ENCODE results near the gene HAO1.

HAO1 gene

DNA sequence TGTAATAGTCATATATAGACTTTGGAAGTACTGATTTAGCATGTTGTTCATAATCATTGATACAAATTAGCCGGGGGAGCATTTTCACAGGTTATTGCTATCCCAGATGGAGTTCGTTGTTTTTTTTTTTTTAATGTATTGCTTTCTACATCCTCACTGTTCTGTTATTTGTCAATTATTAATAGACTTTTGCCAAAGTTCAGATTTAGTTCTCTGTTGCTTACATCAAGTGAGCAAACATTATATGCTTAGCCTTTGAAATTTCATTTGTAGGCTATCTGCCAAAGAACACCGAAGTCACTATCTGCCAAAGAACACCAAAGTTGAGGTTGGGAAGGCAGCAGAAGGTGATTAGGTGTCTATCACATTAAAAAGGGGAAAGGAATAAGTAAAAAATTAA lies at the start of gene HAO1:
HAO1 (minus strand) TSS at position 118 of the 400 bp plus-strand sequence; CDS start at position 82, 36 bp downstream.
- no peak for TF ChIP-seq GATA2 (IDR thresholded peaks at IDR 0.05; ENCODE audit: low read depth, low read length)
- no peak for TF ChIP-seq GATA3 (IDR thresholded peaks at IDR 0.05; ENCODE audit: low read depth, low read length)

DNA sequence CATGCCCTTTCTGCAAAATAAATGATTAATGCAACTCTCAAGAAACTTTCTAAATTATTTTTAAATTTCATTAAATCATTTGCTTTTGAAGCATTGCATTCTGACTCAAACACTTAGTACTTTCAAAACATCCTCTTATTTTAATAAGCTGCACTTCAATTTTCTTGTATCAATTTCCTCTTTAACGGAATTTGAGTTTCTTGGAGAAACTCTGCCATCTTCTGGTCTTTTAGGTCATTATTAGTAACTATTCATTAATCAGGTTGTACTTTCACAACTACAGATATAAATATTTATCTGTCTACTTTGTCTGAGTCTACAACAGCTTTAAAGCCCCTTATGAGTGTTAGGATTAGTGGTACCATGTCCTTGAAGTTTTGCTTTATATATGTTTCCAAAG lies 49.1 kb upstream of the HAO1 start:
- TF ChIP-seq GATA3 (IDR thresholded peaks at IDR 0.05; ENCODE audit: low read depth, low read length) = no peak
- no peak for TF ChIP-seq GATA2 (IDR thresholded peaks at IDR 0.05; ENCODE audit: low read depth, low read length)

DNA sequence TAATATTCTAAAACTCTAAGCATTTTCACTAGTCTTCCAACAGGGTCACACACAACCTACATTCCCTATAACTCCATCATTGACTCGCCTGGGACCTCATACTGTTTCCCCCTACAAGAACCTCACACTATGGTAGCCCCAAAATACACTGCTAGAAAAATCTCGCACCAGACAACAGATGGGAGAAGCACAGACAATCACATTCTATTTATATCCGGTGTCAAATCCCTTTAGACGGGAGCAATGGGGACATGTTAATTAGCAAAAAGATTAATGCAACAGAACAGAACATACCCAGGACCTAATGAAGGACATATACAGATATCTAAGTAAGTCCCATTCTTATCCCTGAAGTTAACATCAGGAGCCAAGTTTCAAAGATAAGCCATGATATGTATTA lies 45.7 kb upstream of the HAO1 start:
- no peak for TF ChIP-seq GATA2 (IDR thresholded peaks at IDR 0.05; ENCODE audit: low read depth, low read length)
- TF ChIP-seq GATA3 (IDR thresholded peaks at IDR 0.05; ENCODE audit: low read depth, low read length) = no peak

DNA sequence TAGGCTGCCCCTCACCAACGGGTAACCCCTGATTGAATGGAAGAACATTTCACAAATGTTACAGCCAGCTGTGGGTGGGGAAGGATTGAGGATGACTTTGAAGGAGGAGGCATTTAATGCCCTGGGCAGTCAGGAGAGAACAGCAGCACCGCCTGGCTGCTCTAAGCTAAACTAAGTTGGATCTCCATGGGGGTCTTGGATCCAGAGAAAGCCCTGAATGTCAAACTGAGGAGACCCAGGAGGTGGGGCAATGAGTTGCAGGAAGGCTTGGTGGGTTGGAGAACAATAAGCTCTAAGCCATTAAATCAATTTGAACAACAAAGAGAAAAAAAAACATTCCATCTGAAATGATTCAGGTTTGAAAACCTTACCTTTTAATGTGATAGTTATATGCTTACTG lies 43.9 kb upstream of the HAO1 start:
- no peak for TF ChIP-seq GATA2 (IDR thresholded peaks at IDR 0.05; ENCODE audit: low read depth, low read length)
- no peak for TF ChIP-seq GATA3 (IDR thresholded peaks at IDR 0.05; ENCODE audit: low read depth, low read length)

DNA sequence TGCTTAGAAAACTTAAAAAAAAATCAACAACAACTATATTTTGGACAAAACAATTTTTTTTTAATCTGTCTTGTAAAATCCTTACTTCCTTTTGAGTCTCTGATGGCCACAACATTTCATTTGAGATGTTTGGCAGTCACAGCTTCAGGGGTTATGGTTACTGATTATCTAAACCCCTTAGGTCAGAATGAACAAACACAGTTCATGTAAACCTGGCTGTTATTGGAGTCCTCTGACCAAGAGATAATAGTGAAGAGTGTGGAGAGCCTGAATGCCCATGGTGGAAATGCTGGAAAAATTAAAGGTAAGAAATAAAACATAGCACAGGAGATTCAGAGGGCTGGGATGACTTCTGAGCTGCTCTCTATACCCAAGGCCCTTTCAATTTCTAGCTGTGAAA lies 41.1 kb upstream of the HAO1 start:
- TF ChIP-seq GATA2 (IDR thresholded peaks at IDR 0.05; ENCODE audit: low read depth, low read length) = no peak
- TF ChIP-seq GATA3 (IDR thresholded peaks at IDR 0.05; ENCODE audit: low read depth, low read length) = no peak

DNA sequence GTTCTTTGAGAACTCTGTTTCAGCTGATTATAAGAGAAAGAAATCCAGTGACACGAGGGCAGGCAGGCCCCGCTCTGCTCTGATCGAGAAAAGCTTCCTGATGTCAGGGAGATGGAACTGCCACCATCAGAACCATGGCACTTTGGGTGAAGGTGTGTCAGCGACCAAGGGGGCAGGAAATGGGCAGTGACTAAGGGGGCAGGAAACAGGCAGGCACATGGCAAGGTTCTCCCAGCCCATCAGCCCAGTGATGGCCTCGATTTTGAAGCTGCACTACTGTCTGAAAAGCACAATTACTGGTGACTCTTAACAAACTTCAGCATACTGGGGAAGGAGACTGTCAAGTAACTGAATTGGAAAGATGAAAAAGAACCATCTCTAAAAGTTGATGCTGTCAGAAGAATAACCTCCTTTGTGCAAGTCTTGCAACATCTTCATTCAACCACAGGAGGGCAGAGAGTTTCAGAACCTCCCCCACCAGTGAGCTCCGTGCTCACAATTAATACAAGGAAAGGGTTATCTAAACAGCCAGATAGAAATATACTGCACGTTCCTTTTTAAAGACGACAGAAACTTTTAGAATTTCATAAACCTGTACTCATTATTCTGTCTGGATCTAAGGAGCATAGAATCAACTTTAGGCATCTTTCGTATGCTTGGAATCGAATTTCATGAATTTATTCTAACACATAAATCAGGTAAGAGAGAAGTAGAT lies 40.2 kb upstream of the HAO1 start:
- no peak for TF ChIP-seq GATA3 (IDR thresholded peaks at IDR 0.05; ENCODE audit: low read depth, low read length)
- no peak for TF ChIP-seq GATA2 (IDR thresholded peaks at IDR 0.05; ENCODE audit: low read depth, low read length)

DNA sequence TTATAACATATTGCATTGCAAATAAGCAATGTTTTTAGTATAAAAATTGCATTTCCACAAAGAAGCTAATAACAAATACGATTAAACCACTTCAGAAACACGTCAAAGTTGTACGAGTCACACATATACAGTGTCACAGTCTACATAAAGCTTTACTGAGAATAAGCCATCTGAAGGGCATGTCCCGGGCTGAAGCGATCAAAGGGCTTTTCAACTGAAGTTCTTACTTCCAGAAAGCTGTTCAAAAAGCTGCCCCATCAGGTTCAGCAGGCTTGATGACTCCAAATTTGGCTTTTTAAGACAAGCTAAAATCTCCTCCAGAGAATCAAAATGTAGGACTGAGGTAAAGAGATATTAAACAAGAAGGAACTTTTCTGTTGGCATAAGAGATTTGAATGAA lies 37.5 kb upstream of the HAO1 start:
- no peak for TF ChIP-seq GATA3 (IDR thresholded peaks at IDR 0.05; ENCODE audit: low read depth, low read length)
- TF ChIP-seq GATA2 (IDR thresholded peaks at IDR 0.05; ENCODE audit: low read depth, low read length) = no peak

DNA sequence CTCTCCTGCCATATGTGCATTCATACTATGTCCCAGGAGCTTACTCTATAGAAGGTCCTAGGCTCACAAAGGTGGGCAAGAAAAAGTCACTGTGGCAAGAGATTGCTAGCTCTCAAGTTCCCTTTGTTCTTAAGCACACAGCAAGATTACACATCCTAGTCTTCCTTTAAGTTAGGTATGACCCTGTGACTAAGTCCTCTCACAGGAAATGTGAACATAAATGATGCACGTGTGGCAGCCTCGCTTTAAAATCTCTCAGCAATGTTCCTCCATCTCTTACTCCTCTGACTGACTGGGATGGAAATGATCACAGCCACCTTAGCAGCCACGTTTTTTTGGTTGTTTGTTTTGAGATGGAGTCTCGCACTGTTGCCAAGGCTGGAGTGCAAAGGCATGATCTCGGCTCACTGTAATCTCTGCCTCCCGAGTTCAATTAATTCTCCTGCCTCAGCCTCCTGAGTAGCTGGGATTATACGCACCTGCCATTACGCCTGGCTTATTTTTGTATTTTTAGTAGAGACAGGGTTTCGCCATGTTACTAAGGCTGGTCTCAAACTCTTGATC lies 35.7 kb upstream of the HAO1 start:
- no peak for TF ChIP-seq GATA3 (IDR thresholded peaks at IDR 0.05; ENCODE audit: low read depth, low read length)
- no peak for TF ChIP-seq GATA2 (IDR thresholded peaks at IDR 0.05; ENCODE audit: low read depth, low read length)

DNA sequence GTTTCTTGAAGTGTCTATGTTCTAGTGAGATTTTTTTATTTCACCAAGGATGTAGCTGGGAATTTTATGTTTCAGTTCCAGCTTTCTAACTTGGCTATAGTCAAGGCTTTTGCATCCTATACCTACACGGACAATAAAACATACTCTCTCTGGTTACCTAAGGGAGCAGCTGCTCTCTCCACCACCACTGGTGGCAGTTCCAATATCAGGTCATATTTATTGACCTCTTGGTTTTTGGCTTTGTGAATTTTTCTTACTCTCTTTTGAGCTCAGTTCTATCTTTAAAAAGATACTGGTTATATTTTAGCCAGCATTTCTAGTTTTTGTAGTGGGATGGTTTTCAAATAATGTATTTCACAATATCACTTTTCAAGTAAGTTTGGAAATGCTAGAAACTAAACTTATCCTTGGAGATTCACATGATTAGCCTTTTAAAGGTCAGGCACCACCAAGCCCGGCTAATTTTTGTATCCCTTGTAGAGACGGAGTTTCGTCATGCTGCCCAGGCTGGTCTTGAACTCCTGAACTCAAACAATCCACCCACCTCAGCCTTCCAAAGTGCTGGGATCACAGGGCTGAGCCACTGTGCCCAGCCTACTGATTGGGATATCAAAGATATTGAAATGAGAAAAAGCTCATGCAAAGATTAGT lies 34.7 kb upstream of the HAO1 start:
- TF ChIP-seq GATA2 (IDR thresholded peaks at IDR 0.05; ENCODE audit: low read depth, low read length) (no peak), GATA3 (IDR thresholded peaks at IDR 0.05; ENCODE audit: low read depth, low read length) (no peak)

DNA sequence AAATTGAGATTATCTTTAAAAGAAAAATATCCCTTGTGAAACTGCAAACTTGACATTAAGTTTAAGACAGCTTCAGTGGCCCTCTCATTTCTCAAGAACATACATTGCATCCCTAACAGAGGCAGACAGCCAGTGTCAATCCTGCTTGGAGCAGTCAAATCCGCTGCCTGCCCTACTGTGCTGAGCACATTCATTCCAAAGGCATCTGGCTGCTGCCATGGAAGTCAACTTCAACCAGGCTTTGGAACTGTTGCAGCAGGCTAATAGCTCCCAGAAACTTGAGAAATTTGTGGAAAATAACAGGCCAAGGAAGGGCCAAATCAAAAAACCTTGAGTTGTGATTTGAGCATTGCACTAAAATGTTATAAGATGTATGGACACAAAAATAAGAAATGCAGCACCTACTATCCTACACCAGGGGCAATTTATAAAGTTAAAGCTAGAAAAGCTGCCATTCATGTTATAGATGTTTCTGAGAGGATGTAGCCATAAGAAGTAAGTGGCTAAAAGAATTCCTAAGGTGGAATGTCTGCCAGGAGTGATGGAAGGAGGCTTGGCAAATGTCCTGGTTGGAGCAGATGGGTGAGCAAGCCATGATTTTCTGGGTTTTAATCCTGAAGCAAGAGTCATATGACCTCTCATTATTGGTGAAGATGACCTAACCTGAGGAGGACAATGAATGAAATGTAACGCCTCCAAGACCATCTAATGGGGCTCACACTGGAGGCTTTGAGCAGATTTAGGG lies 31.4 kb upstream of the HAO1 start:
- TF ChIP-seq GATA2 (IDR thresholded peaks at IDR 0.05; ENCODE audit: low read depth, low read length) (no peak), GATA3 (IDR thresholded peaks at IDR 0.05; ENCODE audit: low read depth, low read length) (no peak)

DNA sequence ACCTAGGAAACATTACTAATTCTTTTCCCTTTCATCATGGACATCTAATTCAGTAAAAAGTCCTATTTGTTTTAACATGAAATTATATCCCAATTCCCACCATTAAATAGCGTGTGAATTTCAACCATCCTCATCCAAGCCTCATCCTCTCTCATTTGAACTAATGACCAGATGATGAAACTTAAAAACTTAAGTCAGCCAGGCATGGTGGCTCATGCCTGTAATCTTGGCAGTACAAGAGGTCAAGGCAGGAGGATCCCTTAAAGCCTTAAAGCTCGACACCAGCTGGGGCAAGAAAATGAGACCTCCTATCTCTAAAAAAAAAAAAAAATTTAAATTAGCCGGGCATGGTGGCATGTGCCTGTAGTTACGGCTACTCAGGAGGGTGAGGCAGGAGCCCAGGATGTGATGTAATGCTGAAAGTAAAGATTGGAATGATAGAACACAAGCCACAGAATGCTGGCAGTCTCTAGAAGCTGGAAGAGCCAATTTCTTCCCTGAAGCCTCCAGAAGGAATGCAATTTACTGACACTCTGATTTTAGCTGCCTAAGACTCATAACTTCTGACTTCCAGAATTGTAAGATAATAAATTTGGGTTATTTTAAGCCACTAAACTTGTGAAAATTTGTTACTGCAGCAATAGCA lies 27.1 kb upstream of the HAO1 start:
- TF ChIP-seq GATA2 (IDR thresholded peaks at IDR 0.05; ENCODE audit: low read depth, low read length) (no peak), GATA3 (IDR thresholded peaks at IDR 0.05; ENCODE audit: low read depth, low read length) (no peak)

DNA sequence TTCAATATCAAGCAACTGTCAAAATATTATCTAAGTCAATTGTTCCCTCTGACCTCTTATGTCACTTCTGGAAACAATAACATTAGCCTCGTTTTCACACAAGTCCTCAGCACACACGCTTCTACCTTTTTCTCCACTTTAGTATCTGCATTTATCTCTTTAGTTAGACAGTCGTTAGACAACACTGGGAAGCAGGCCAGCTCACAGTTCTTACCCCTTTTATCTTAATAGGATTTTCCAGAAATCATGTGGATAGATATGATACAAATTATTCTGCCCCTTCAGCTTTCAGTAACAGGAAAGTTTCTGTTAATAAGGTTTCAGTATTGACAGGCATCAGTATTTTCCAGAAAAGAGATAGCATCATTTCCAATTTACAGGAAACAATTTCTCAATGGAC lies 25.9 kb upstream of the HAO1 start:
- TF ChIP-seq GATA2 (IDR thresholded peaks at IDR 0.05; ENCODE audit: low read depth, low read length) (peak; percentile 40), GATA3 (IDR thresholded peaks at IDR 0.05; ENCODE audit: low read depth, low read length) (peak; percentile 59; the same call in 1 of the 2 replicates)

DNA sequence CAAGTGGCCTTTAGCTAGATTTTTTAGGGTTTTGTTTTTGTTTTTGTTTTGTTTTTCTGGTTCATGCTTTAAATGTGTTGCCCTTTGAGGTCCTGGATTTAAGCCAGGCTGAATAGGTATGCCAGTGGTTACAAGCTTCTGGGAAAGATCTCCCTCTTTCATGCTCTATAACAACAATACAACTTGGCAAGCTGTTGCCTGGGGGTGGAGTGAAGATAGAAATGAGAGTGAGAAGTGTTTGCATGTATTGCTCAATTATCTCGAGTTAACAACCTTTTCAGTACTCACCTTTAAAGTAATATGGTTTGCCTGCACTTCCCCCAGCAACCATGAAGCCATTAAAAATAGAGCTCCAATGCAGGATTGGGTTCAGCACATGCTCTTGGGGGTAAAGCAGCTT lies 19.2 kb upstream of the HAO1 start:
- TF ChIP-seq GATA2 (IDR thresholded peaks at IDR 0.05; ENCODE audit: low read depth, low read length) (no peak), GATA3 (IDR thresholded peaks at IDR 0.05; ENCODE audit: low read depth, low read length) (no peak)

DNA sequence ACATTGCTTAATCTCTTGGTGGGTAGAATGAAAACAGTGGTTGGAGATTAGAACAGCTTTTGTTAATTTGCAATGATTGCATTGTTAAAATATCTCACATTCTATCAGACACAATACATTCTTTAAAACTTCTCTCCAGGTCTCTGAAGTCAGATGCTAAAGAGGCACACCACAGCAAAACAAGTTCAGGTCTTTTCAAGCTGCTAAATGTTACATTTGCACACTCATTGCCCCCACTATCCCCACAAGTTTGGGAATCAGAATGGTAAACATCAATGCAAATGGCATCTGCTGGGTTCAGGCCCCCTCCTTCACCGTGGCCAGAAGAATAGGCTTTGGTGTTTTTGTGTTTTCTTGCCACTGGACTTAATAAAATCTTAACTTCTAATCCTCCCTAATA lies 10.1 kb upstream of the HAO1 start:
- no peak for TF ChIP-seq GATA2 (IDR thresholded peaks at IDR 0.05; ENCODE audit: low read depth, low read length)
- no peak for TF ChIP-seq GATA3 (IDR thresholded peaks at IDR 0.05; ENCODE audit: low read depth, low read length)
